C4-2B (cell line): ENCODE measurements around the gene NKX1-1.

ENCODE experiments used
- ZFX ChIP-seq: fragments of 450-650 bp; IDR thresholded peaks from 2 replicates; pipeline ENCODE4 v1.6.1; 2017
- TF ChIP-seq, protein P1 (sequence below): fragments of 450-650 bp; conservative IDR thresholded peaks from 2 replicates; pipeline ENCODE4 v1.5.1; 2017; ENCODE audit warnings: mild to moderate bottlenecking

DNA sequence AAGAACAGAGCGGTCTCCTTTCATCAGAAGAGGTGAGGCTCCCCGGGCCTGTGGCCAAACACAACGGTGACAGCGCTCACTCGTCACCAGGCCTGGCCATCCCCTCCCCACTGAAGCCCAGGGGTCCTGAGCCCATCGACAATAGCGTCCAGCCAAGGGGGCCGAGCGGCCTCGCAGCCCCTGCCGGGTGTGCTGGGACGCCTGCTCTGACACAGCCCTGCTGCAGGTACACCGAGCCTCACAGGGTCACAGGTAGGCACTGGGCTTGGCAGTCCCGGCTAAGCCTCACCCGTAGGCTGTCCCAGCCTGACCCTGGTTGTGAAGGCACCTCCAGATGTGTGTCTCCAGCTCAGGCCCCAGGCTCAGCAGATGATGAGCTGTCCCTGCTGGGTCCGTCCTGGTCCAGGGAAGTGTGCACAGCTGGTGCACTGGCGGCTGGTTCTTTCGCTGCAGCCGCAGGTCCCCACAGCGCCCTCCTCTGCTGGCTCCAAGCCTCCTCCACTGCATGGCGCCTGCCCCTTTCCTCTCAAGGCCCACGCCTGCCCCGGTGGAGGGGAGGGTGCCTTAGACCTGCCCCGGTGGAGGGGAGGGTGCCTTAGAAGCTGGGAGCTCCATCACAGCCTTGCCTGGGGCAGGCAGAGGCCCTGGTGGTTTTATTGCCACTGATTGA, 37.7 kb downstream of the NKX1-1 start:
- TF ChIP-seq, protein P1, sequence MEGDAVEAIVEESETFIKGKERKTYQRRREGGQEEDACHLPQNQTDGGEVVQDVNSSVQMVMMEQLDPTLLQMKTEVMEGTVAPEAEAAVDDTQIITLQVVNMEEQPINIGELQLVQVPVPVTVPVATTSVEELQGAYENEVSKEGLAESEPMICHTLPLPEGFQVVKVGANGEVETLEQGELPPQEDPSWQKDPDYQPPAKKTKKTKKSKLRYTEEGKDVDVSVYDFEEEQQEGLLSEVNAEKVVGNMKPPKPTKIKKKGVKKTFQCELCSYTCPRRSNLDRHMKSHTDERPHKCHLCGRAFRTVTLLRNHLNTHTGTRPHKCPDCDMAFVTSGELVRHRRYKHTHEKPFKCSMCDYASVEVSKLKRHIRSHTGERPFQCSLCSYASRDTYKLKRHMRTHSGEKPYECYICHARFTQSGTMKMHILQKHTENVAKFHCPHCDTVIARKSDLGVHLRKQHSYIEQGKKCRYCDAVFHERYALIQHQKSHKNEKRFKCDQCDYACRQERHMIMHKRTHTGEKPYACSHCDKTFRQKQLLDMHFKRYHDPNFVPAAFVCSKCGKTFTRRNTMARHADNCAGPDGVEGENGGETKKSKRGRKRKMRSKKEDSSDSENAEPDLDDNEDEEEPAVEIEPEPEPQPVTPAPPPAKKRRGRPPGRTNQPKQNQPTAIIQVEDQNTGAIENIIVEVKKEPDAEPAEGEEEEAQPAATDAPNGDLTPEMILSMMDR, result no peak
- TF ChIP-seq ZFX, result no peak
